Endothelial cell of umbilical vein (primary cell): Measurements from ENCODE around the gene SSC4D. TPM values are rescaled to one million over a fixed set of nuclear protein-coding genes. Genes with fewer than 3 reads are reported as not detected.
"Not testable (repeated sequence)": the region's sequence is repeated elsewhere in the genome, so short reads cannot be mapped to it uniquely, and the experiment has no call there.

Experiments
- BruUV-seq: library from RNA; stranded (reverse); fragments of 400-500 nt; replicated peaks from 2 replicates; lab custom pipeline; 2021; lab: Mats Ljungman, UMichigan
- CTCF ChIA-PET: fragments of 300-600, 350-600 bp; sonication (Branson Sonifier 250); formaldehyde crosslinking; loops from one replicate; lab custom pipeline; 2021; ENCODE audit warnings: antibody characterized with exemption, inconsistent platforms; lab: Charles Lee
- POLR2A ChIA-PET: fragments of 300-600, 350-600 bp; sonication (Branson Sonifier 250); formaldehyde crosslinking; loops from one replicate; lab custom pipeline; 2021; ENCODE audit warnings: antibody characterized with exemption, inconsistent platforms; lab: Charles Lee
- DNase-seq: peaks from one replicate; pipeline ENCODE4 v3.0.0-alpha.2; 2011; ENCODE audit warnings: low read depth, low spot score
- FAIRE-seq: peaks from 2 replicates; lab custom pipeline; 2011; peaks lifted over from hg19 to GRCh38; lab: Jason Lieb, UNC
- H2AFZ ChIP-seq: 2 replicates; pipeline ENCODE4 v1.6.0; 2012; ENCODE audit warnings: low read depth, low read length, control low read depth, inconsistent platforms
- H3K27ac ChIP-seq: 2 replicates; pipeline ENCODE4 v1.5.1; 2011; ENCODE audit warnings: low read depth, mild to moderate bottlenecking, control low read depth, low read length, moderate library complexity; ENCODE audit not compliant: insufficient read depth
- H3K27me3 ChIP-seq, 2 experiments: 2 replicates each; pipeline versions ENCODE4 v1.6.0 to v1.6.1; 2011; ENCODE audit warnings: low read length in 2 of 2, mixed read lengths in 1 of 2; ENCODE audit not compliant: control insufficient read depth in 2 of 2, insufficient read depth in 2 of 2
- H3K36me3 ChIP-seq, 2 experiments: 2 replicates in 1 of 2; 3 replicates in 1 of 2; pipeline ENCODE4 v1.5.1; 2011; ENCODE audit warnings: low read length in 2 of 2, mild to moderate bottlenecking in 1 of 2, moderate library complexity in 1 of 2; ENCODE audit not compliant: control insufficient read depth in 2 of 2, insufficient read depth in 2 of 2; ENCODE audit errors: extremely low read depth in 1 of 2
- H3K4me1 ChIP-seq: 3 replicates; pipeline ENCODE4 v1.5.1; 2011; ENCODE audit warnings: mild to moderate bottlenecking, low read length; ENCODE audit not compliant: control insufficient read depth, insufficient read depth; ENCODE audit errors: extremely low read depth
- H3K4me2 ChIP-seq: 2 replicates; pipeline ENCODE4 v1.6.1; 2011; ENCODE audit warnings: low read length, control low read depth, mixed read lengths; ENCODE audit not compliant: insufficient read depth
- H3K4me3 ChIP-seq, 3 experiments: fragments of 200-600 bp in 1 of 3; sonication (generic), shearing (Covaris generic) in 1 of 3; replicated peaks in 1 of 3; 2 replicates each; pipeline ENCODE4 v1.5.1; 2011 to 2016; ENCODE audit warnings: control low read depth in 3 of 3, low read length in 3 of 3, mild to moderate bottlenecking in 2 of 3, inconsistent platforms in 1 of 3, low read depth in 1 of 3, moderate library complexity in 1 of 3; ENCODE audit not compliant: insufficient read depth in 1 of 3
- H3K79me2 ChIP-seq: 2 replicates; pipeline ENCODE4 v1.6.0; 2012; ENCODE audit warnings: low read length, inconsistent platforms; ENCODE audit not compliant: control insufficient read depth, insufficient read depth
- H3K9ac ChIP-seq: replicated peaks from 2 replicates; pipeline ENCODE3; 2011; ENCODE audit warnings: low read length, control low read depth; ENCODE audit not compliant: insufficient read depth; ENCODE audit errors: extremely low read depth
- H3K9me1 ChIP-seq: replicated peaks from 3 replicates; pipeline ENCODE4 v1.6.0; 2011; ENCODE audit warnings: mild to moderate bottlenecking, low read length; ENCODE audit not compliant: control insufficient read depth, insufficient read depth; ENCODE audit errors: extremely low read depth
- H3K9me3 ChIP-seq: replicated peaks from 2 replicates; pipeline ENCODE4 v1.5.1; 2012; ENCODE audit warnings: low read length, inconsistent platforms; ENCODE audit not compliant: control insufficient read depth, insufficient read depth
- H4K20me1 ChIP-seq: replicated peaks from 2 replicates; pipeline ENCODE3; 2011; ENCODE audit warnings: mild to moderate bottlenecking, low read length; ENCODE audit not compliant: control insufficient read depth, insufficient read depth; ENCODE audit errors: extremely low read depth
- EZH2 ChIP-seq: IDR thresholded peaks from 2 replicates; pipeline ENCODE4 v1.6.1; 2012; ENCODE audit warnings: borderline replicate concordance, low read depth, mild to moderate bottlenecking, moderate library complexity, low read length, inconsistent platforms; ENCODE audit not compliant: severe bottlenecking
- FOS ChIP-seq: IDR thresholded peaks from 2 replicates; pipeline ENCODE4 v1.6.1; 2011; ENCODE audit warnings: mild to moderate bottlenecking, low read length, moderate library complexity, borderline replicate concordance; ENCODE audit not compliant: insufficient read depth
- GATA2 ChIP-seq: IDR thresholded peaks from 2 replicates; pipeline ENCODE4 v1.7.0; 2011; ENCODE audit warnings: low read depth, mild to moderate bottlenecking, moderate library complexity, mixed read lengths, low read length; ENCODE audit not compliant: insufficient read length, insufficient read depth
- JUN ChIP-seq: IDR thresholded peaks from 2 replicates; pipeline ENCODE4 v1.6.1; 2011; ENCODE audit warnings: borderline replicate concordance, low read depth; ENCODE audit not compliant: insufficient read length, insufficient read depth
- MYC ChIP-seq: IDR thresholded peaks from one replicate; pipeline ENCODE4 v1.6.1; 2011; ENCODE audit warnings: mild to moderate bottlenecking, low read depth, low read length
- POLR2A ChIP-seq: IDR thresholded peaks from 2 replicates; pipeline ENCODE4 v1.6.1; 2012; ENCODE audit warnings: low read depth, mild to moderate bottlenecking, control low read depth, low read length
- POLR2AphosphoS5 ChIP-seq: IDR thresholded peaks from 2 replicates; pipeline ENCODE4 v1.6.1; 2012; ENCODE audit warnings: low read depth, mild to moderate bottlenecking, control low read depth, low read length, moderate library complexity; ENCODE audit not compliant: insufficient read depth
- dilution Hi-C: fragments of 300-500 bp; cut with MboI; formaldehyde crosslinking; loops from one replicate; pipeline ENCODE4 v1.15.0; 2019; ENCODE audit warnings: low sequenced_read_pairs; ENCODE audit not compliant: extremely low pct_ligation_motif_present
- intact Hi-C: fragments of 100-400 bp; cut with micrococcal nuclease; formaldehyde crosslinking; loops from one replicate; pipeline ENCODE4 v1.10.0; 2022
- polyA plus RNA-seq, 4 experiments: library from polyadenylated mRNA; depleted of rRNA in 3 of 4; stranded (reverse) in 3 of 4; unstranded in 1 of 4; fragments of >200 nt; gene quantifications; 2 replicates each; pipeline versions ENCODE4 v1.2.1 to v1.2.3, GENCODE V29; 2011 to 2012; ENCODE audit warnings: missing spikeins in 1 of 4
- total RNA-seq: library from RNA; stranded (reverse); gene quantifications from 2 replicates; pipeline ENCODE4 v1.2.3, GENCODE V29; 2021
- TF ChIP-seq, protein P1 (sequence below), 2 donors: IDR thresholded peaks; 1 replicate in 1 of 2; 2 replicates in 1 of 2; pipeline ENCODE4 v1.5.1; 2011; ENCODE audit warnings: low read length in 2 of 2, mild to moderate bottlenecking in 2 of 2, moderate library complexity in 2 of 2, control low read depth in 1 of 2, inconsistent platforms in 1 of 2, low read depth in 1 of 2; ENCODE audit not compliant: insufficient read depth in 1 of 2; ENCODE audit errors: extremely low read depth in 1 of 2
- TF ChIP-seq, protein P2 (sequence below): IDR thresholded peaks from 2 replicates; pipeline ENCODE4 v1.6.1; 2011; ENCODE audit not compliant: insufficient read depth, insufficient read length

Gene SSC4D
- total and polyA plus RNA-seq, 2 donors (not counting 3 experiments of a cell fraction or from before 2014, with no cell fraction given): 0.46 to 0.88 TPM

DNA sequence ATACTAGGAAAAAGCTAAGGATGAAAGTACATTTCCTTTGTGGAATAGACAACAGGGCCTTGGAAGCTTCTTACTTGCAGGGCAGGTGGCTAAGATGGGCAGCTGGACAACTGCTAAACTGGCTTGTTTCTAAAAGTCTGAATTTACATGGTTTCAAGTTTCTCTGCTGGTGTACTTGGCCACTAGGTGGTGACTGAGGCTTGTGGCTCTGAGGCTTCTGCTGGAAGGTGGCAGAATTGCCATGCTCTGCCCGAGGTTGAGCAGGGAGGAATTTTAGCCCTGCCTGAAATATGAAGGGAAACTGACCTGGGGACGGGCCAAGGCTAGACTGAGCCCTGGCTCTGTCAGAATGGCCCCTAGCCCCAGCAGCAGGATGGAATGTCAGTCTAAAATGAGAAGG is 28.4 kb upstream of the SSC4D start:
- H2AFZ ChIP-seq, H3K9me3 ChIP-seq, intact Hi-C loops, H3K79me2 ChIP-seq, H3K4me3 ChIP-seq, dilution Hi-C loops, H3K27ac ChIP-seq, H3K9ac ChIP-seq, H4K20me1 ChIP-seq, H3K4me1 ChIP-seq, H3K4me2 ChIP-seq, H3K9me1 ChIP-seq, BruUV-seq, POLR2A ChIA-PET, CTCF ChIA-PET, H3K27me3 ChIP-seq, H3K36me3 ChIP-seq: not testable (repeated sequence)
- FAIRE-seq (peak; percentile 97), DNase-seq (peak; percentile 76)
- TF ChIP-seq, protein P1, sequence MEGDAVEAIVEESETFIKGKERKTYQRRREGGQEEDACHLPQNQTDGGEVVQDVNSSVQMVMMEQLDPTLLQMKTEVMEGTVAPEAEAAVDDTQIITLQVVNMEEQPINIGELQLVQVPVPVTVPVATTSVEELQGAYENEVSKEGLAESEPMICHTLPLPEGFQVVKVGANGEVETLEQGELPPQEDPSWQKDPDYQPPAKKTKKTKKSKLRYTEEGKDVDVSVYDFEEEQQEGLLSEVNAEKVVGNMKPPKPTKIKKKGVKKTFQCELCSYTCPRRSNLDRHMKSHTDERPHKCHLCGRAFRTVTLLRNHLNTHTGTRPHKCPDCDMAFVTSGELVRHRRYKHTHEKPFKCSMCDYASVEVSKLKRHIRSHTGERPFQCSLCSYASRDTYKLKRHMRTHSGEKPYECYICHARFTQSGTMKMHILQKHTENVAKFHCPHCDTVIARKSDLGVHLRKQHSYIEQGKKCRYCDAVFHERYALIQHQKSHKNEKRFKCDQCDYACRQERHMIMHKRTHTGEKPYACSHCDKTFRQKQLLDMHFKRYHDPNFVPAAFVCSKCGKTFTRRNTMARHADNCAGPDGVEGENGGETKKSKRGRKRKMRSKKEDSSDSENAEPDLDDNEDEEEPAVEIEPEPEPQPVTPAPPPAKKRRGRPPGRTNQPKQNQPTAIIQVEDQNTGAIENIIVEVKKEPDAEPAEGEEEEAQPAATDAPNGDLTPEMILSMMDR (IDR thresholded peaks at IDR 0.05; ENCODE audit: extremely low read depth in 1 of 2, insufficient read depth in 1 of 2, low read depth in 1 of 2, low read length in 2 of 2): peak; percentile 41 to 55

DNA sequence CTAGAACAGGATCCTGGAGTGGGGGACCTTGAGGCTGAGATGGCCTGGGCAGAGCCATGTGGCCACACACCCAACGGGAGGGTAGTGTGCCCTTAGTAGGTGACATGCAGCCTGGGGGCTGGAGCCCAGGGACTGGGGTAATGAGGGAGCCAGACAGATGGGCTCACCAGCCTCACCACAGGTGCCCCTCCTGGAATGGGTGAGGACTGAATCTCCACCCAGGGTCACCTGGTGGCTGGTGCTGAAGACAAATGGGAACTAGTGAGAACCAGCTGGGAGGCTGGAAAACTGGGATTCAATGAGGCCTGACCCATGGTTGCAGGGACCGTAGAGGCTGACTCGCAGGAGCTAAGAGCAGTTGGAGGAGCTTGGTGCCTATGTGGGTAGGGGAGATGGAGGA is 21.3 kb upstream of the SSC4D start:
- dilution Hi-C loops (no loop called here), intact Hi-C loops (no loop called here)
- ChIA-PET CTCF (no interaction called here), POLR2A (no interaction called here)
- Histone ChIP-seq H3K4me3 (no peak overlapping the region), H3K4me1 (peaks cover 9% of the 10 kb centered on the region), H3K27ac (no peak overlapping the region), H3K4me2 (no peak overlapping the region), H3K9me3 (no peaks in the 10 kb centered on the region), H2AFZ (no peak overlapping the region), H3K9ac (no peak overlapping the region), H3K9me1 (no peaks in the 10 kb centered on the region), H3K79me2 (no peaks in the 10 kb centered on the region), H4K20me1 (no peaks in the 10 kb centered on the region), H3K36me3 (no peaks in the 10 kb centered on the region), H3K27me3 (no peaks in the 10 kb centered on the region)
- BruUV-seq: no TSS peak
- TF ChIP-seq FOS: no peak
- no peak for TF ChIP-seq POLR2AphosphoS5
- no peak for TF ChIP-seq EZH2
- TF ChIP-seq GATA2: no peak
- TF ChIP-seq MYC: no peak
- TF ChIP-seq, protein P2, sequence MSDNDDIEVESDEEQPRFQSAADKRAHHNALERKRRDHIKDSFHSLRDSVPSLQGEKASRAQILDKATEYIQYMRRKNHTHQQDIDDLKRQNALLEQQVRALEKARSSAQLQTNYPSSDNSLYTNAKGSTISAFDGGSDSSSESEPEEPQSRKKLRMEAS: no peak
- TF ChIP-seq, protein P1 (IDR thresholded peaks at IDR 0.05; ENCODE audit: extremely low read depth in 1 of 2, insufficient read depth in 1 of 2, low read depth in 1 of 2, low read length in 2 of 2): no peak
- no peak for TF ChIP-seq JUN
- TF ChIP-seq POLR2A: no peak
- DNase-seq (no peak), FAIRE-seq (no peak)
